Trophoblast cell (in vitro differentiated cells and primary cell): Measurements from ENCODE around the gene GPR68.

Experiments
- DNase-seq, 2 donors: peaks; one replicate each; pipeline ENCODE4 v3.0.0-alpha.2; 2016
- H2AFZ ChIP-seq: 2 replicates; pipeline ENCODE4 v1.6.1; 2013; ENCODE audit warnings: low read length, moderate library complexity, mild to moderate bottlenecking; ENCODE audit not compliant: insufficient read depth, poor library complexity
- H2AK5ac ChIP-seq: 2 replicates; pipeline ENCODE4 v1.6.1; 2013; ENCODE audit warnings: mild to moderate bottlenecking, low read length
- H2BK120ac ChIP-seq: 2 replicates; pipeline ENCODE4 v1.6.1; 2013; ENCODE audit warnings: low read length, mild to moderate bottlenecking, moderate library complexity; ENCODE audit not compliant: insufficient read depth, poor library complexity
- H2BK12ac ChIP-seq: 2 replicates; pipeline ENCODE4 v1.6.1; 2013; ENCODE audit warnings: mild to moderate bottlenecking, low read length, moderate library complexity
- H2BK5ac ChIP-seq: 2 replicates; pipeline ENCODE4 v1.6.1; 2013; ENCODE audit warnings: low read length, low read depth, moderate library complexity, mild to moderate bottlenecking; ENCODE audit not compliant: poor library complexity
- H3K14ac ChIP-seq: 2 replicates; pipeline ENCODE4 v1.6.1; 2013; ENCODE audit warnings: mild to moderate bottlenecking, low read length
- H3K18ac ChIP-seq: 2 replicates; pipeline ENCODE4 v1.6.1; 2013; ENCODE audit warnings: mild to moderate bottlenecking, low read length
- H3K23ac ChIP-seq: 2 replicates; pipeline ENCODE4 v1.6.1; 2013; ENCODE audit warnings: low read length
- H3K27ac ChIP-seq: 2 replicates; pipeline ENCODE4 v1.5.1; 2013; ENCODE audit warnings: low read depth, mild to moderate bottlenecking, inconsistent platforms, low read length, moderate library complexity
- H3K27me3 ChIP-seq: 2 replicates; pipeline ENCODE4 v1.6.1; 2013; ENCODE audit warnings: inconsistent platforms, mild to moderate bottlenecking, low read length, moderate library complexity; ENCODE audit not compliant: insufficient read depth
- H3K36me3 ChIP-seq, 2 experiments: 1 replicate in 1 of 2; 2 replicates in 1 of 2; pipeline ENCODE4 v1.6.1; 2013; ENCODE audit warnings: low read length in 2 of 2, mild to moderate bottlenecking in 2 of 2, moderate library complexity in 1 of 2; ENCODE audit not compliant: insufficient read depth in 2 of 2, control insufficient read depth in 1 of 2
- H3K4ac ChIP-seq: 2 replicates; pipeline ENCODE4 v1.6.1; 2013; ENCODE audit warnings: low read depth, mild to moderate bottlenecking, low read length, moderate library complexity
- H3K4me1 ChIP-seq, 2 experiments: 1 replicate in 1 of 2; 2 replicates in 1 of 2; pipeline ENCODE4 v1.6.1; 2013; ENCODE audit warnings: low read length in 2 of 2, mild to moderate bottlenecking in 2 of 2, moderate library complexity in 1 of 2; ENCODE audit not compliant: insufficient read depth in 2 of 2, control insufficient read depth in 1 of 2
- H3K4me2 ChIP-seq: 2 replicates; pipeline ENCODE4 v1.6.1; 2013; ENCODE audit warnings: inconsistent platforms, mild to moderate bottlenecking, low read length, moderate library complexity
- H3K4me3 ChIP-seq: 2 replicates; pipeline ENCODE4 v1.5.1; 2013; ENCODE audit warnings: mild to moderate bottlenecking, low read depth, low read length, inconsistent platforms
- H3K79me1 ChIP-seq: one replicate; pipeline ENCODE4 v1.6.1; 2013; ENCODE audit warnings: low read length
- H3K79me2 ChIP-seq: 2 replicates; pipeline ENCODE4 v1.6.1; 2013; ENCODE audit warnings: low read length, mild to moderate bottlenecking; ENCODE audit not compliant: control insufficient read depth, insufficient read depth, poor library complexity
- H3K9ac ChIP-seq: 2 replicates; pipeline ENCODE4 v1.6.1; 2013; ENCODE audit warnings: mild to moderate bottlenecking, low read length
- H3K9me3 ChIP-seq: 2 replicates; pipeline ENCODE4 v1.6.1; 2013; ENCODE audit warnings: low read depth, mild to moderate bottlenecking, control low read depth, inconsistent platforms, low read length; ENCODE audit not compliant: insufficient read depth
- H4K12ac ChIP-seq: 2 replicates; pipeline ENCODE4 v1.6.1; 2013; ENCODE audit warnings: low read depth, mild to moderate bottlenecking, low read length, moderate library complexity
- H4K8ac ChIP-seq: 2 replicates; pipeline ENCODE4 v1.6.1; 2013; ENCODE audit warnings: low read depth, mild to moderate bottlenecking, low read length, moderate library complexity
- H4K91ac ChIP-seq: one replicate; pipeline ENCODE4 v1.6.1; 2013; ENCODE audit warnings: low read depth, mild to moderate bottlenecking, low read length, moderate library complexity
- WGBS: extraction: QIAGEN DNeasy Blood & Tissue Kit; methylation state at CpG from one replicate; pipeline ENCODE4 v1.1.7; 2013; ENCODE audit warnings: missing lambda C conversion rate; ENCODE audit not compliant: insufficient read length, insufficient coverage; ENCODE audit errors: extremely low coverage; 5-methylcytosine and 5-hydroxymethylcytosine counted together

The GPR68 gene

DNA sequence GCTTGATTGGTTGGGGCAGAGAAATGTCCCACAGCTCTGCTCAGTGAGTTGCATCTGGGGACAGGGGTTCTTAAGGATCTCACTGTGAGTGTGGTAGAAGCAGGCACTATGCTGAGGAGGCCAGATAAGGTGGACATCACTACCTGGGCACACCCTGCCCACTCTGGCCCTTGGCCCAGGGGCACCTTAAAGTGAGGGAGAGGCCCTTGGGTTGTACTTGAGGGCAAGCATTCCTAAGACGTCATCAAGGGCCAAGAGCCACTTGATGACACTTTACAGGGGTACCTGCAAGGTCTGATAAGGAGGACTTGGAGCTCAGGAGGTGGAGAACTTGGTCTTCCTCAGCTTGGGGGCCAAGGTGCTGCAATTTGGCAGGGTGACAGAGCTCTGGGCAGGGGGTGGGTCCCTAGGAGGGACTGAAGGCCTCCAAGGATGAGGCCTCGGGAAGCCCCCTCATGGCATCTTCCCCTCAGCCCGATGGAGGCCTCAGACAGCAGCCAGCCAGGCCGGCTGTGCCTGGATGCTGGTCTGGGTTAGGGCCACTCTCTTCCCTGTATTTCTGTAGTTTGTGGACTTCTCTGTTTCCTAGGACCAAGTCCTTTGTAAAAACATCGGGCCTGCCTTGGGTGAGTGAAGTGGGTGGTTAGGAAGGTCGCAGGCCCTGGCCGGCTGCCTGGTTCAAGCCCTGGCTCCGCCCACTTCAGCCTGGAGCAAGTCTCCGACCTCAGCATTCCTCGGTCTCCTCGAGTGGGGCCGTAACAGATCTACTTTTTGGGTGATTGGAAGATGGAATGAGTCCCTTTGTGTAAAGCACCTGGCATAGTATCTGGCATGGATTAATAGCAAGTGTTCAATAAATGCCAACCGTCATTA is 24.8 kb downstream of the GPR68 start:
- Histone ChIP-seq H3K79me1 (no peaks in the 10 kb centered on the region), H3K4me3 (no peak overlapping the region), H2BK120ac (no peak overlapping the region), H3K27me3 (no peaks in the 10 kb centered on the region), H3K36me3 (peaks cover 2 to 6% of the 10 kb centered on the region in 2 experiments), H3K9me3 (no peaks in the 10 kb centered on the region), H3K4ac (no peak overlapping the region), H2AK5ac (no peak overlapping the region), H3K4me1 (peaks cover 4% of the 10 kb centered on the region in 2 experiments), H2BK12ac (no peak overlapping the region), H4K12ac (no peak overlapping the region), H3K4me2 (no peak overlapping the region), H3K9ac (no peak overlapping the region), H3K14ac (no peak overlapping the region), H3K23ac (no peak overlapping the region), H2AFZ (no peak overlapping the region), H4K91ac (no peak overlapping the region), H3K79me2 (no peaks in the 10 kb centered on the region), H3K27ac (no peak overlapping the region), H3K18ac (no peak overlapping the region), H4K8ac (no peak overlapping the region), H2BK5ac (no peak overlapping the region)
- no CpG with 5 or more reads among the region's 13 CpGs for WGBS
- no peak for DNase-seq

GRCh38 chr14:91218014-91218413 is 26.5 kb downstream of the GPR68 start:
- no peak overlapping the region for H3K4me2 ChIP-seq
- no peak overlapping the region for H4K8ac ChIP-seq
- no peak overlapping the region for H2BK5ac ChIP-seq
- H4K91ac ChIP-seq: no peak overlapping the region
- no peaks in the 10 kb centered on the region for H3K79me1 ChIP-seq
- H2BK120ac ChIP-seq: no peak overlapping the region
- no CpG with 5 or more reads among the region's 4 CpGs for WGBS
- H3K4ac ChIP-seq: no peak overlapping the region
- no peak overlapping the region for H2AK5ac ChIP-seq
- H3K4me1 ChIP-seq: peaks cover 4% of the 10 kb centered on the region in 2 experiments
- H3K79me2 ChIP-seq: no peaks in the 10 kb centered on the region
- peaks cover 2 to 4% of the 10 kb centered on the region in 2 experiments for H3K36me3 ChIP-seq
- H3K27ac ChIP-seq: no peak overlapping the region
- no peaks in the 10 kb centered on the region for H3K27me3 ChIP-seq
- no peak overlapping the region for H4K12ac ChIP-seq
- no peak overlapping the region for H3K9ac ChIP-seq
- no peak for DNase-seq
- H2AFZ ChIP-seq: no peak overlapping the region
- no peaks in the 10 kb centered on the region for H3K9me3 ChIP-seq
- no peak overlapping the region for H2BK12ac ChIP-seq
- no peak overlapping the region for H3K18ac ChIP-seq
- no peak overlapping the region for H3K23ac ChIP-seq
- H3K14ac ChIP-seq: no peak overlapping the region
- H3K4me3 ChIP-seq: no peak overlapping the region

- no peak overlapping the region for H3K18ac ChIP-seq
- H3K4me1 ChIP-seq: peaks cover 4% of the 10 kb centered on the region in 2 experiments
- no peak overlapping the region for H3K23ac ChIP-seq
- no peak overlapping the region for H4K8ac ChIP-seq
- peaks cover 2 to 4% of the 10 kb centered on the region in 2 experiments for H3K36me3 ChIP-seq
- no peak overlapping the region for H2BK120ac ChIP-seq
- no peak overlapping the region for H4K91ac ChIP-seq
- H2AK5ac ChIP-seq: no peak overlapping the region
- no peaks in the 10 kb centered on the region for H3K9me3 ChIP-seq
- no CpG with 5 or more reads among the region's 13 CpGs for WGBS
- DNase-seq: no peak
- no peaks in the 10 kb centered on the region for H3K27me3 ChIP-seq
- H3K79me1 ChIP-seq: no peaks in the 10 kb centered on the region
- no peak overlapping the region for H4K12ac ChIP-seq
- no peaks in the 10 kb centered on the region for H3K79me2 ChIP-seq
- H3K4ac ChIP-seq: no peak overlapping the region
- H2AFZ ChIP-seq: no peak overlapping the region
- H3K4me3 ChIP-seq: no peak overlapping the region
- no peak overlapping the region for H3K4me2 ChIP-seq
- H2BK12ac ChIP-seq: no peak overlapping the region
- H3K27ac ChIP-seq: no peak overlapping the region
- no peak overlapping the region for H2BK5ac ChIP-seq
- H3K14ac ChIP-seq: no peak overlapping the region
- H3K9ac ChIP-seq: no peak overlapping the region
Observed at GRCh38 chr14:91216731-91217226, 27.7 kb downstream of the GPR68 start.

DNA sequence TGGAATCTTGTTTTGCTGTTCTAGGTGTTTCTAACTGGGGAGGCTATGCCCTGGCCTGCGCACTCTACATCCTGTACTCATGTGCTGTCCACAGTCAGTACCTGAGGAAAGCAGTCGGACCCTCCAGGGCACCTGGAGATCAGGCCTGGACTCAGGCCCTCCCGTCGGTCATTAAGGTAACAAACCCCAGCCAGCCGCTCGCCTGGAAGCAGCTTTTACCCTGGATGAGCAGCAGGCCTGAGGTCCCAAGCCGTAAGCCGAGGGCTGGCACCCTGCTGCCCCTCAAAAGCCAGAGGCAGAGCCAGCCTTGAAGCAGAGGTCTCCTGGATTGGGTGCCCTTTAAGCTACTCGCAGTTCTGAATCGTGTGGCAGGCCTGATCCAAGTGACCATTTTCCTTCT is 29.1 kb downstream of the GPR68 start:
- Histone ChIP-seq H3K27me3 (no peaks in the 10 kb centered on the region), H2BK12ac (no peak overlapping the region), H3K79me1 (no peaks in the 10 kb centered on the region), H3K4me1 (peaks cover 1 to 4% of the 10 kb centered on the region in 2 experiments), H3K23ac (no peak overlapping the region), H4K12ac (no peak overlapping the region), H2AK5ac (no peak overlapping the region), H3K27ac (no peak overlapping the region), H3K79me2 (no peaks in the 10 kb centered on the region), H4K91ac (no peak overlapping the region), H3K9ac (no peak overlapping the region), H4K8ac (no peak overlapping the region), H3K4ac (no peak overlapping the region), H3K9me3 (no peaks in the 10 kb centered on the region), H2AFZ (no peak overlapping the region), H3K36me3 (peaks cover 2% of the 10 kb centered on the region in 2 experiments), H3K14ac (no peak overlapping the region), H3K4me2 (no peak overlapping the region), H3K18ac (no peak overlapping the region), H3K4me3 (no peak overlapping the region), H2BK120ac (no peak overlapping the region), H2BK5ac (no peak overlapping the region)
- DNase-seq: no peak
- no CpG with 5 or more reads among the region's 10 CpGs for WGBS
